SK-N-SH (cell line): ENCODE data around the gene MRPS27. TPM values are rescaled to one million over a fixed set of nuclear protein-coding genes. Genes with fewer than 3 reads are reported as not detected.

Source experiments
- CTCF ChIA-PET: fragments of 300-600, 350-600 bp; formaldehyde crosslinking; extraction: SDS; loops from one replicate; lab custom pipeline; 2021; lab: Yijun Ruan, JAX
- POLR2A ChIA-PET: fragments of 350-600 bp; sonication (Branson Sonifier 250); formaldehyde crosslinking; extraction: SDS; loops from one replicate; lab custom pipeline; 2020; ENCODE audit warnings: antibody characterized with exemption, inconsistent platforms; lab: Yijun Ruan, JAX
- DNase-seq: peaks from one replicate; pipeline ENCODE4 v3.0.0; 2012
- H2AFZ ChIP-seq: fragments of 200-600 bp; sonication (generic); 2 replicates; pipeline ENCODE4 v1.8.1; 2016; ENCODE audit warnings: antibody characterized with exemption, mild to moderate bottlenecking, low read depth
- H3F3A ChIP-seq: fragments of 200-600 bp; sonication (generic); replicated peaks from 2 replicates; pipeline ENCODE3; 2016; ENCODE audit warnings: antibody characterized with exemption, mild to moderate bottlenecking; ENCODE audit not compliant: insufficient read depth
- H3K27ac ChIP-seq, 2 experiments: fragments of 200-500 bp in 1 of 2; fragments of 200-600 bp in 1 of 2; sonication (Bioruptor generic) in 1 of 2; sonication (generic), shearing (Covaris generic) in 1 of 2; 2 replicates each; pipeline versions ENCODE4 v1.5.1 to v1.6.1; 2014 to 2016; ENCODE audit warnings: low read depth in 2 of 2, inconsistent platforms in 1 of 2, low read length in 1 of 2, mild to moderate bottlenecking in 1 of 2, mixed read lengths in 1 of 2
- H3K27me3 ChIP-seq: fragments of 200-600 bp; sonication (generic), shearing (Covaris generic); 2 replicates; pipeline ENCODE4 v1.6.1; 2016; ENCODE audit warnings: mixed run types; ENCODE audit not compliant: insufficient read depth
- H3K36me3 ChIP-seq, 2 experiments: fragments of 200-500 bp in 1 of 2; fragments of 200-600 bp in 1 of 2; sonication (Bioruptor generic) in 1 of 2; sonication (generic) in 1 of 2; replicated peaks in 1 of 2; 2 replicates each; pipeline versions ENCODE3 to v1.5.1; 2014 to 2016; ENCODE audit warnings: low read length in 1 of 2, mild to moderate bottlenecking in 1 of 2; ENCODE audit not compliant: insufficient read depth in 2 of 2, control insufficient read depth in 1 of 2
- H3K4me1 ChIP-seq, 2 experiments: fragments of 200-500 bp in 1 of 2; fragments of 200-600 bp in 1 of 2; sonication (Bioruptor generic) in 1 of 2; sonication (generic), shearing (Covaris generic) in 1 of 2; 2 replicates each; pipeline versions ENCODE4 v1.5.1 to v1.6.1; 2014 to 2016; ENCODE audit warnings: low read depth in 1 of 2, low read length in 1 of 2, mixed run types in 1 of 2; ENCODE audit not compliant: insufficient read depth in 2 of 2, control insufficient read depth in 1 of 2
- H3K4me2 ChIP-seq: fragments of 200-600 bp; sonication (generic), shearing (Covaris generic); 2 replicates; pipeline ENCODE4 v1.6.1; 2017; ENCODE audit warnings: mixed run types
- H3K4me3 ChIP-seq, 2 experiments: fragments of 200-500 bp in 1 of 2; fragments of 200-600 bp in 1 of 2; sonication (Bioruptor generic) in 1 of 2; sonication (generic), shearing (Covaris generic) in 1 of 2; 2 replicates each; pipeline versions ENCODE4 v1.5.1 to v1.8.1; 2014 to 2016; ENCODE audit warnings: low read depth in 2 of 2, inconsistent platforms in 1 of 2, low read length in 1 of 2, mild to moderate bottlenecking in 1 of 2, mixed read lengths in 1 of 2, moderate library complexity in 1 of 2
- H3K79me2 ChIP-seq: fragments of 200-600 bp; sonication (generic); 2 replicates; pipeline ENCODE4 v1.8.1; 2017; ENCODE audit warnings: mild to moderate bottlenecking; ENCODE audit not compliant: insufficient read depth
- H3K9ac ChIP-seq: fragments of 200-600 bp; sonication (generic); 2 replicates; pipeline ENCODE4 v1.6.1; 2017; ENCODE audit warnings: mixed run types
- H3K9me2 ChIP-seq: fragments of 200-600 bp; sonication (generic); 2 replicates; pipeline ENCODE4 v1.6.1; 2017; ENCODE audit warnings: mixed run types
- H3K9me3 ChIP-seq: fragments of 200-600 bp; sonication (generic); 2 replicates; pipeline ENCODE4 v1.6.1; 2017; ENCODE audit warnings: mixed run types, mild to moderate bottlenecking, moderate library complexity
- H4K20me1 ChIP-seq: fragments of 200-600 bp; sonication (generic); 2 replicates; pipeline ENCODE4 v1.6.1; 2017; ENCODE audit warnings: mild to moderate bottlenecking, mixed run types; ENCODE audit not compliant: insufficient read depth
- CHD2 ChIP-seq: fragments of 150-350 bp; IDR thresholded peaks from 2 replicates; pipeline ENCODE4 v1.6.1; 2018; ENCODE audit warnings: low read length; ENCODE audit not compliant: partially characterized antibody
- ELF1 ChIP-seq: IDR thresholded peaks from 2 replicates; pipeline ENCODE4 v1.4.0; 2012
- FOSL2 ChIP-seq: IDR thresholded peaks from 2 replicates; pipeline ENCODE4 v1.4.0; 2012; ENCODE audit warnings: low read depth, mild to moderate bottlenecking, moderate library complexity, borderline replicate concordance
- FOXM1 ChIP-seq: IDR thresholded peaks from 2 replicates; pipeline ENCODE4 v1.4.0; 2012; ENCODE audit warnings: low read depth, mild to moderate bottlenecking
- GABPA ChIP-seq: IDR thresholded peaks from 2 replicates; pipeline ENCODE4 v1.4.0; 2012; ENCODE audit warnings: low read depth, mild to moderate bottlenecking
- IRF3 ChIP-seq: fragments of 150-350 bp; IDR thresholded peaks from 2 replicates; pipeline ENCODE4 v1.6.1; 2016; ENCODE audit warnings: mild to moderate bottlenecking, low read depth, low read length
- JUND ChIP-seq: IDR thresholded peaks from 2 replicates; pipeline ENCODE4 v1.4.0; 2012
- MEF2A ChIP-seq: IDR thresholded peaks from 2 replicates; pipeline ENCODE4 v1.4.0; 2012; ENCODE audit warnings: low read depth, borderline replicate concordance
- NFIC ChIP-seq: IDR thresholded peaks from 2 replicates; pipeline ENCODE4 v1.4.0; 2012; ENCODE audit warnings: borderline replicate concordance
- NRF1 ChIP-seq: IDR thresholded peaks from 2 replicates; pipeline ENCODE4 v1.6.1; 2012; ENCODE audit warnings: low read depth, mild to moderate bottlenecking, low read length
- POLR2AphosphoS5 ChIP-seq: IDR thresholded peaks from 2 replicates; pipeline ENCODE4 v1.6.1; 2012; ENCODE audit warnings: low read depth, low read length
- RAD21 ChIP-seq: IDR thresholded peaks from 2 replicates; pipeline ENCODE4 v1.6.1; 2012; ENCODE audit warnings: mild to moderate bottlenecking, low read length
- REST ChIP-seq: IDR thresholded peaks from 2 replicates; pipeline ENCODE4 v1.6.1; 2012; ENCODE audit warnings: mild to moderate bottlenecking, low read depth, low read length, moderate library complexity
- RXRA ChIP-seq: IDR thresholded peaks from 2 replicates; pipeline ENCODE4 v1.4.0; 2012; ENCODE audit warnings: low read depth, mild to moderate bottlenecking, borderline replicate concordance
- TCF12 ChIP-seq: IDR thresholded peaks from 2 replicates; pipeline ENCODE4 v1.4.0; 2012
- ZBTB33 ChIP-seq: IDR thresholded peaks from 2 replicates; pipeline ENCODE4 v1.4.0; 2012; ENCODE audit warnings: low read depth, borderline replicate concordance
- WGBS: methylation state at CpG from one replicate; pipeline ENCODE4 v1.1.6; 2017; ENCODE audit warnings: low lambda C conversion rate; 5-methylcytosine and 5-hydroxymethylcytosine counted together
- polyA plus RNA-seq, 3 experiments: library from polyadenylated mRNA; depleted of rRNA; stranded (reverse); fragments of >200 nt; gene quantifications; 2 replicates each; pipeline ENCODE4 v1.2.3, GENCODE V29; 2012

MRPS27 gene
- polyA plus RNA-seq, 1 of the 3 experiments (the other 2 are of a cell fraction), result 37.5 TPM

GRCh38 chr5:72295539-72295938 is 24.5 kb downstream of the MRPS27 start:
- no peak overlapping the region for H3K9ac ChIP-seq
- TF ChIP-seq TCF12, result no peak
- peaks cover 11% of the 10 kb centered on the region for H3K79me2 ChIP-seq
- ChIA-PET POLR2A (no interaction called here), CTCF (interaction anchor here (0.6 to 3.5 kb wide), 2 partner anchors 12 to 602 kb away, joined by 3 to 12 read pairs; no protein-coding TSS in a partner anchor)
- H3K9me3 ChIP-seq, result no peaks in the 10 kb centered on the region
- WGBS, result 94% methylated on average over 4 of the region's 4 CpGs
- peaks cover 0 to 3% of the 10 kb centered on the region in 2 experiments; a peak in 3 of 4 replicates for H3K4me1 ChIP-seq
- no peaks in the 10 kb centered on the region for H3F3A ChIP-seq
- no peak overlapping the region for H2AFZ ChIP-seq
- no peaks in the 10 kb centered on the region for H4K20me1 ChIP-seq
- H3K27ac ChIP-seq, result no peak overlapping the region
- H3K36me3 ChIP-seq, result peaks cover 32 to 44% of the 10 kb centered on the region in 2 experiments
- H3K4me2 ChIP-seq, result no peak overlapping the region
- no peaks in the 10 kb centered on the region for H3K27me3 ChIP-seq
- no peak overlapping the region for H3K4me3 ChIP-seq
- no peak for DNase-seq
- H3K9me2 ChIP-seq, result no peaks in the 10 kb centered on the region

- WGBS, result 97% methylated on average over 2 of the region's 2 CpGs
- TF ChIP-seq TCF12 (no peak), NRF1 (no peak), RXRA (no peak), JUND (no peak), FOSL2 (no peak), REST (no peak)
- no peaks in the 10 kb centered on the region for H3K9me2 ChIP-seq
- no peak overlapping the region for H3K27ac ChIP-seq
- no peak overlapping the region for H3K4me3 ChIP-seq
- H3K27me3 ChIP-seq, result no peaks in the 10 kb centered on the region
- no peak overlapping the region for H3K4me2 ChIP-seq
- H3K79me2 ChIP-seq, result peaks cover 6% of the 10 kb centered on the region; the same call in 1 of the 2 replicates
- no peak overlapping the region for H3K9ac ChIP-seq
- POLR2A ChIA-PET, result no interaction called here
- H3F3A ChIP-seq, result no peaks in the 10 kb centered on the region
- no peaks in the 10 kb centered on the region for H3K9me3 ChIP-seq
- peaks cover 0 to 10% of the 10 kb centered on the region in 2 experiments; a peak in 3 of 4 replicates for H3K4me1 ChIP-seq
- H4K20me1 ChIP-seq, result no peaks in the 10 kb centered on the region
- H3K36me3 ChIP-seq, result peaks cover 32 to 50% of the 10 kb centered on the region in 2 experiments
- H2AFZ ChIP-seq, result no peak overlapping the region
- no peak for DNase-seq
- CTCF ChIA-PET, result interaction anchor here (3.5 kb wide), 1 partner anchor 13 kb away, joined by 12 read pairs; no protein-coding TSS in a partner anchor
Observed at GRCh38 chr5:72294473-72294872, 25.6 kb downstream of the MRPS27 start.

DNA sequence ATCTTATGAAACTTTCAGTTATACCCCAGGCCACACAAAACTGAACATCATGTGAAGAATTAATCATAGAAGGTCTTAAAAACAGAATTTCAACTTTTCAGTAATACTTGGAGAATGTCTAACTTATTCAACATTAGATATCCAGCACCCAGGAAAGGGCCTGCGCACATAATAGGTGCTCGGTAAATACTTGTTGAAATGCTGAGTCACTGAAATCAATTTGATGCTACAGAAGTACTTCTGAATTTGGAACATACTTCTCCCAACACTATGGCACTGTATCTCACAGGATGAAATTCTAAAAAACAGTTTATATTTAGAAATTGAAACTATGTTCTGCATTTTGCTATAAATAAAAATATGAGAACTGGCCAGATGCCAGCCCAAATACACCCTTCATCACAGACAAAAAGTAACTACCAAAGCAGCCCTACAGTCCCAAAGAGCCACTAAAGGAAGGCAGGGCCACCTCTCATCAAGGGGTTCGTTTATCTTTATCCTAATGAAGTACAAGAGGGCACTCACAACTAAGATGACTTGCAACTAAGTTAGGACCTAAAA is 26.5 kb downstream of the MRPS27 start:
- Histone ChIP-seq H3K9me3 (no peaks in the 10 kb centered on the region), H3K9ac (no peak overlapping the region), H3K4me2 (no peak overlapping the region), H3K36me3 (peaks cover 32 to 50% of the 10 kb centered on the region in 2 experiments), H3K4me1 (peaks cover 6 to 10% of the 10 kb centered on the region in 2 experiments; a peak in 3 of 4 replicates), H3K9me2 (no peaks in the 10 kb centered on the region), H3K4me3 (no peak overlapping the region), H3K27me3 (no peaks in the 10 kb centered on the region), H3K79me2 (peaks cover 1% of the 10 kb centered on the region; the same call in 1 of the 2 replicates), H2AFZ (no peak overlapping the region), H4K20me1 (no peaks in the 10 kb centered on the region), H3K27ac (no peak overlapping the region), H3F3A (peaks cover 3% of the 10 kb centered on the region)
- POLR2A ChIA-PET, result no interaction called here
- WGBS, result 92% methylated on average over 3 of the region's 3 CpGs
- DNase-seq, result no peak
- CTCF ChIA-PET, result interaction anchor here (0.6 to 2.0 kb wide), 4 partner anchors 13 to 524 kb away, joined by 3 to 7 read pairs (median 4); no protein-coding TSS in a partner anchor
- no peak for TF ChIP-seq TCF12
- no peak for TF ChIP-seq POLR2AphosphoS5
- TF ChIP-seq RAD21, result no peak
- TF ChIP-seq MEF2A, result no peak
- TF ChIP-seq NFIC, result no peak
- TF ChIP-seq ZBTB33, result no peak
- TF ChIP-seq GABPA, result no peak
- no peak for TF ChIP-seq NRF1
- no peak for TF ChIP-seq ELF1
- no peak for TF ChIP-seq FOXM1
- no peak for TF ChIP-seq IRF3
- no peak for TF ChIP-seq CHD2
- no peak for TF ChIP-seq FOSL2
